Measurements from ENCODE around the gene EMCN. TPM values are rescaled to one million over a fixed set of nuclear protein-coding genes. Genes with fewer than 3 reads are reported as not detected.

EMCN gene, protein sequence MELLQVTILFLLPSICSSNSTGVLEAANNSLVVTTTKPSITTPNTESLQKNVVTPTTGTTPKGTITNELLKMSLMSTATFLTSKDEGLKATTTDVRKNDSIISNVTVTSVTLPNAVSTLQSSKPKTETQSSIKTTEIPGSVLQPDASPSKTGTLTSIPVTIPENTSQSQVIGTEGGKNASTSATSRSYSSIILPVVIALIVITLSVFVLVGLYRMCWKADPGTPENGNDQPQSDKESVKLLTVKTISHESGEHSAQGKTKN
- total RNA-seq: not detected
- total RNA-seq (2013): 0.09 TPM

DNA sequence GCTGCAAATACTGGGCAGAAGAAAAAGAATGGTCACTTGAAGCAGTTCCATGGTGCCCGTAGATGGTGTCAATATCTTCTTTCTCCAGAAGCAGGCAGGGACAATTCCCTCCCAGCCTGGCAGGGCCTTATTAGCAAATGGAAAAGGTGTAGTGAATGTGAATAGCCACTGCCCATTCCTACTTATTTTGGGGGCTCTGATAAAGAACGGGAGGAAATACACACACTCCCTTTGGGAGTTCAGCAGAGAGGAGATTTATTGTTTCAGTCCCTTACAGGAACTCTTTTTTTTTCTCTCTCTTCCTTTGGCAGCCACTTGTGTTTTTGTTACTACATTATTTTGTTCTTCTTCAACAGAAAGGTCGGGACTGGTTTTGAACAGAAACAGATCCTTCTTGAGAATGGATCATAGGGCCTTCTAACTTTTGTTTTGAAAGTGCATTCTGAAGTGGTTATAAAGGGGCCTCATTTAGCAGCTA is at the start of gene EMCN:
EMCN (minus strand) TSS at position 159 of the 478 bp plus-strand sequence; CDS start at position 51, 108 bp downstream.
- Histone ChIP-seq H3K9me3 (ENCODE audit: control insufficient read depth, insufficient read depth, low read length) (no peaks in the 10 kb centered on the region), H3K4me1 (ENCODE audit: control insufficient read depth, insufficient read depth, low read length) (no peaks in the 10 kb centered on the region), H3K4me3 (ENCODE audit: low read length) (no peak within 1 kb of the TSS), H3K27ac (ENCODE audit: low read length) (no peak within 1 kb of the TSS), H3K27me3 (ENCODE audit: control insufficient read depth, insufficient read depth, low read length) (peaks cover 3% of the 10 kb centered on the region), H3K36me3 (ENCODE audit: control insufficient read depth, insufficient read depth, low read length) (no peaks in the 10 kb centered on the region)
- DNase-seq (no peak), ATAC-seq (no peak)
- TF ChIP-seq, protein P1, sequence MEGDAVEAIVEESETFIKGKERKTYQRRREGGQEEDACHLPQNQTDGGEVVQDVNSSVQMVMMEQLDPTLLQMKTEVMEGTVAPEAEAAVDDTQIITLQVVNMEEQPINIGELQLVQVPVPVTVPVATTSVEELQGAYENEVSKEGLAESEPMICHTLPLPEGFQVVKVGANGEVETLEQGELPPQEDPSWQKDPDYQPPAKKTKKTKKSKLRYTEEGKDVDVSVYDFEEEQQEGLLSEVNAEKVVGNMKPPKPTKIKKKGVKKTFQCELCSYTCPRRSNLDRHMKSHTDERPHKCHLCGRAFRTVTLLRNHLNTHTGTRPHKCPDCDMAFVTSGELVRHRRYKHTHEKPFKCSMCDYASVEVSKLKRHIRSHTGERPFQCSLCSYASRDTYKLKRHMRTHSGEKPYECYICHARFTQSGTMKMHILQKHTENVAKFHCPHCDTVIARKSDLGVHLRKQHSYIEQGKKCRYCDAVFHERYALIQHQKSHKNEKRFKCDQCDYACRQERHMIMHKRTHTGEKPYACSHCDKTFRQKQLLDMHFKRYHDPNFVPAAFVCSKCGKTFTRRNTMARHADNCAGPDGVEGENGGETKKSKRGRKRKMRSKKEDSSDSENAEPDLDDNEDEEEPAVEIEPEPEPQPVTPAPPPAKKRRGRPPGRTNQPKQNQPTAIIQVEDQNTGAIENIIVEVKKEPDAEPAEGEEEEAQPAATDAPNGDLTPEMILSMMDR (IDR thresholded peaks at IDR 0.05): no peak
- intact Hi-C loops (cut with micrococcal nuclease): no loop called here
- H3K9me3 Mint-ChIP-seq: peaks cover 0 to 2% of the 10 kb centered on the region in 2 donors
- H3K36me3 Mint-ChIP-seq: no peaks in the 10 kb centered on the region
- 46% methylated on average over 2 of the region's 3 CpGs for WGBS (ENCODE audit: insufficient coverage)
- peaks cover 7 to 9% of the 10 kb centered on the region in 2 donors for H3K4me1 Mint-ChIP-seq
- H3K27ac Mint-ChIP-seq: no peak within 1 kb of the TSS
- H3K4me3 Mint-ChIP-seq: no peak within 1 kb of the TSS
- peaks cover 6 to 19% of the 10 kb centered on the region in 2 donors for H3K27me3 Mint-ChIP-seq (ENCODE audit: low read depth in 2 of 2)

DNA sequence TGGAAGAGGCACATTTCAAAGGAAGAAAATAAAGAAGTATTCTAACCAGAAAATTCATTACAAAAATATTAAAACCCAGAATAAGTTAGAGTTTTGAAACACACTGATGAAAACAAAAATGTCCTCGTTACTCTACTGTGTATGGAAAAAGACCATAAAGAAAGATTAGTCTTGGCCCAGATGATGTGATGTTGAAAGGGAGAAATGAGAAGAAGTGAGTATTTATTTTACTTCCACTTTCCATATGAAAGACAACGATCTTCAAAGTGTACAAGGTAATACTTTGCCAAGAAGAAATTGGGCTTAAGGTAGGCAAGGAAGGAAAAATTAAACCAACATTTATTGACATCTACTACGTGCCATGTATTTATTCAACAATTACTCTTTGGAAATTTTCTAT is 48.6 kb upstream of the EMCN start:
- H3K27me3 Mint-ChIP-seq (ENCODE audit: low read depth in 2 of 2): no peaks in the 10 kb centered on the region
- TF ChIP-seq, protein P1 (IDR thresholded peaks at IDR 0.05): no peak
- no peaks in the 10 kb centered on the region for H3K36me3 ChIP-seq (ENCODE audit: control insufficient read depth, insufficient read depth, low read length)
- no peaks in the 10 kb centered on the region for H3K4me1 ChIP-seq (ENCODE audit: control insufficient read depth, insufficient read depth, low read length)
- no peaks in the 10 kb centered on the region for H3K27me3 ChIP-seq (ENCODE audit: control insufficient read depth, insufficient read depth, low read length)
- intact Hi-C loops (cut with micrococcal nuclease): no loop called here
- H3K27ac Mint-ChIP-seq: no peak overlapping the region
- DNase-seq (no peak), ATAC-seq (no peak)
- no peaks in the 10 kb centered on the region for H3K9me3 ChIP-seq (ENCODE audit: control insufficient read depth, insufficient read depth, low read length)
- H3K27ac ChIP-seq (ENCODE audit: low read length): no peak overlapping the region
- H3K4me1 Mint-ChIP-seq: peaks cover 0 to 6% of the 10 kb centered on the region in 2 donors
- H3K4me3 Mint-ChIP-seq: no peak overlapping the region
- H3K9me3 Mint-ChIP-seq: peaks cover under 1 to 2% of the 10 kb centered on the region in 2 donors
- no peaks in the 10 kb centered on the region for H3K36me3 Mint-ChIP-seq
- no CpG with 5 or more reads among the region's 3 CpGs for WGBS (ENCODE audit: insufficient coverage)
- no peak overlapping the region for H3K4me3 ChIP-seq (ENCODE audit: low read length)

DNA sequence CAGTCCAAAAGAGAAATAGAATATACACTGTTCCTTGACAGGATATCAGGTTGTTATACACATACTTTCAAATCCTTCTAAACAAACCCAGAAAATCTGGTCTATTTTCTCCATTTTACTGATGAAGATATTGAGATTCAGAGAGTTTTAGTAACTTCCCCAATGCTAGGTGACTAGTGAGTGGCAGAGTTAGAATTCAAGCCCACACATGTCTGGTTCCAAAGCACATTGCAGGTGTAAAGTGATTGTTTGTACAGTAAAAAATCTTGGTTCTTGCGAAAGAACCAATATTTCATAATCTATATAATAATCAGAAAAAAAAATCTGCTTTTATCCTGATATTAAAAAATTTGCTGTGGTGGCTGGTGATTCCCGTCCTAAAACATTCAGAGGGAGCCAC is 39.5 kb upstream of the EMCN start:
- no CpG with 5 or more reads among the region's 2 CpGs for WGBS (ENCODE audit: insufficient coverage)
- peaks cover 5 to 7% of the 10 kb centered on the region in 2 donors for H3K9me3 Mint-ChIP-seq
- intact Hi-C loops (cut with micrococcal nuclease): no loop called here
- no peak overlapping the region for H3K4me3 Mint-ChIP-seq
- TF ChIP-seq, protein P1 (IDR thresholded peaks at IDR 0.05): no peak
- no peak overlapping the region for H3K27ac Mint-ChIP-seq
- H3K27me3 ChIP-seq (ENCODE audit: control insufficient read depth, insufficient read depth, low read length): no peaks in the 10 kb centered on the region
- ATAC-seq (no peak), DNase-seq (no peak)
- H3K27ac ChIP-seq (ENCODE audit: low read length): no peak overlapping the region
- H3K4me1 Mint-ChIP-seq: no peaks in the 10 kb centered on the region
- H3K9me3 ChIP-seq (ENCODE audit: control insufficient read depth, insufficient read depth, low read length): no peaks in the 10 kb centered on the region
- peaks cover 16% of the 10 kb centered on the region for H3K36me3 Mint-ChIP-seq
- no peaks in the 10 kb centered on the region for H3K4me1 ChIP-seq (ENCODE audit: control insufficient read depth, insufficient read depth, low read length)
- H3K4me3 ChIP-seq (ENCODE audit: low read length): no peak overlapping the region
- H3K27me3 Mint-ChIP-seq (ENCODE audit: low read depth in 2 of 2): peaks cover 0 to 3% of the 10 kb centered on the region in 2 donors
- no peaks in the 10 kb centered on the region for H3K36me3 ChIP-seq (ENCODE audit: control insufficient read depth, insufficient read depth, low read length)
